Stimulated activated naive CD8-positive, alpha-beta T cell treated with anti-CD3 and anti-CD28 coated beads, Interleukin-15, Interleukin-2, amounts not matched to agents 100 U/mL and 50 U/mL, for 24 hours (primary cell): ENCODE results near the gene ZNRF3.
"Not testable (repeated sequence)": the region's sequence is repeated elsewhere in the genome, so short reads cannot be mapped to it uniquely, and the experiment has no call there.

Experiments used
- ATAC-seq: fragments of 150-1000 bp; cut with Tn5 transposase; one replicate; pipeline ENCODE4 v1.10.0; 2021
- DNase-seq: peaks from one replicate; pipeline ENCODE4 v3.0.0; 2021

The ZNRF3 gene

DNA sequence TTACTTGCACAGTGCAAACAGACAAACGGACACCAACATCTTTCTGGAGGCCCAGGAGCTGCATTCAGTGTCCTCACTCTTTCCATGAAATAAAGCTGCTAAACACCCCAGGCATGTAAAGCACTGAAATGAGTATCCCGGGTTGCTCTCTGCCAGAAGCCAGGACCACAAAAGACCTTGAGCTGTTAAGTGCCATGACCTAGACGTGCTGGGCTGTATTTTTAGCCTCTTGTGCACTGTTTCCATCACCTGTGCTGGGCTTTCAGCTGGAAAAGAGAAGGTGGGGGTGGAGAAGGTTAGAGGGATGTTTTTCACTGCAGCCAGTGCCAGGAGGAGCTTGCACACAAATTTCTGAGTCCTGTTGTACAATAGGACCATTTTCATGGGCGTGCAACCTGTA, 186.1 kb downstream of the ZNRF3 start:
- no peak for DNase-seq
- no peak for ATAC-seq

DNA sequence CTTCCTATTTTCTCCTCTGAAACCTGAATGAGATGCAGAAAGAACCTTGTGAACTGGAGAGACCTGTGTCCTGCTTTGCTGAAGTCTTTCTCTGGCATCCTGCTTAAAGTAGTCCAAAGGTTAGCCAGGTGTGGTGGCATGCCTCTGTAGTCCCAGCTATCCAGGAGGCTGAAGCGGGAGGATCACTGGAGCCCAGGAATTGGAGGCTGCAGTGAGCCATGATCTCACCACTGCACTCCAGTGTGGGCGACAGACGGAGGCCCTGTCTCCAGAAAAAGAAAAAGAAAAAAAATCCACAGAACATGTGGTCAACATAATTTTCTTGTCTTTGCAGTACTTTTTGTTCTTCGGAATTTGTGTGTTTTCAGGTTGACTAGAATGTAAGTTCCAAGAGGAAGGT, 187.1 kb downstream of the ZNRF3 start:
- DNase-seq (no peak), ATAC-seq (no peak)

DNA sequence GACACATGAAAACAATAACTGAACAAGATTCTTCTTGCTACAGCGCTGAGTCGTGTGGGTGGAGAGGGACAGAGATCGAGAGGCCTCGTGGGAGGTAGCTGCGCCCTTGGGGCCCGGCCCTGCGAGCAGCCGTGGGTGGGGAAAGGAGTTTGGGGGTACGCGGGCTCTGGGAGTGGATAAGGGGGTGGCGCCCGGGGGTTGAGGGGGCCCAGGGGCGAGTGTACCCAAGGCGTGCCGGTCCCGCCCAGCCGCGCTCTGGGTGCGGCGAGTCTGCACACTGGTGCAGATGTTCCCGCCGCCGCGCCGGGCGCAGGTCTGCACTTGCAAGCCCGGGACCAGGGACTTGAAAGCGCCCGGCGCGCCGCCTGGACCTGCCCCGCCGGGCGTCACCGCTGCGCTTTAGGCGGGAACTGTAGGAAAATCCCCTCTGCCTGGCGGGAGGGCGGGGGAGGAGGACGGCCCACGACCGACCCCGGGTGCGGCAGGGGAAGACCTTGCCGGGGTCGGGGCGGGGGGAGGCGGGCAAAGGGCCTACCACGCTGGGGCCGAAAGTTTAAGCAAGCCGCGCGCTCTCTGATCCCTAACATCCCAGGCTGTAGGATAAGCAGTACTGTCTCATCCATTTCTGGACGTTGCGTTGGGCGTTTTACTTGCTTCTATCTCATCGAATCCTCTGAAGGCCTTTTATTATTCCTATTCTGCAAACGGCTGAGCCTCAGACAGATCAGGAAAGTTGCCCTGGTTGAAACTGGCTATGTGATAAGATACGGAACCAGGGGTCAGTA, 188.1 kb downstream of the ZNRF3 start:
- DNase-seq = peak; percentile 50
- ATAC-seq = no peak

DNA sequence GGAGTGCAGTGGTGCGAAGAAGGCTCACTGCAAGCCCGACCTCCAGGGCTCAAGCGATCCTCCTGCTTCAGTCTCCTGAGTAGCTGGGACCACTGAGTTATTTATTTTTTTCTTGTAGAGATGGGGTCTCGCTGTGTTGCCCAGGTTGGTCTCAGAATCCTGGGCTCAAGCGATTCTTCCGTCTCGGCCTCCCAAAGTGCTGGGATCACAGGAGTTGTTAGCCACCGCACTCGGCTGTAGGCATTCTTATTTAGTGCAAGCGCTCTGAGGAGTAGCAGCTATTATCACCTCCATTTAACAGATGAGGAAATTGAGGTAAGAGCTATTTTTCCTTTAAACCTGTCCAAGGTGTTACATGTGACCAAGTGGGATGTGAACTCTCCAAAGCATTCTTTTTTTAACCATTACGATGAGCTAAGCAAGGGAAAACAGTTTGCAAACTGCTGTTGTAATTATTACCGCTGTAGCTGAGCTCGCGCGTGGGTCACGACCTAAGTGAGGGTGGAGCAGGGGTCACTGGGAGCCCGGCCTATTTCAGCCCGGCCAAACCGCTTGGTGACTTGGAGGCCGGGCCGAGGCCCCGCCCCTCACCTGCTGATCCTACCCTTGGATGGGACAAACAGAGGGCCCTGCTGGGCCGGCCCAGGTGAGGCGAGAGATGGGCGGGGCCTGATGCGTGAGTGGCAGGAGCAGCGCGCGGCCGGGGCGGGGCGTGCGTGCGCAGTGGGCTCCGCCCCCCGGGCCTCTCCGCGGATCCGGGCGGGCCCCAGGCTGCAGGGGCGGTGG, 189.0 kb downstream of the ZNRF3 start:
- DNase-seq = peak; percentile 88
- peak; percentile 95 for ATAC-seq

DNA sequence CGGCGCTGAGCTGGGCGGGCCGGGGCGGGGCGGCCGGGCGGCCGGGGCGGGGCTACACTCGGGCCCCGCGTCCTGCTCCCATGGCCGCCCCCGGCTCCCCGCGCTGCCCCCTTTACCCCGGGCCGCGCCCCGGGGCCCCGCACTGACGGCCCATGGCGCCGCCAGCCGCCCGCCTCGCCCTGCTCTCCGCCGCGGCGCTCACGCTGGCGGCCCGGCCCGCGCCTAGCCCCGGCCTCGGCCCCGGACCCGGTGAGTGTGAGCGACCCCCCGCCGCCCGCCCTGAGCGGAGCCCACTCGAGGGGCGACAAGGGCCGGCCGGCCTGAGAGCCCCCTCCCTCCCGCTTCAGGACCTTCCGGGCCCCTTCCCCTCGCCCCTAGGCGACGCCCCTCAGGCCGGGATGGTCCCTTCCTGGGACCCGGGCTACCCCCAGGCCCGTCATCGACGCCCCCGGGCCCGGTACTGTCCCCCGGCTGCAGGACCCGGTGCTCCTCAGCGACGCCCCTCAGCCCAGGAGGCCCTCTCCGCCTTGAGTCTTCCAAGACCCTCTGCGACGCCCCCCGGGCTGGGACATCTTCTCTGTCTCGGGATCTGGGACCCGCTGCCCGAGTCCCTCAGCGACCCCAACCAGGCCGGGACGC, 189.7 kb downstream of the ZNRF3 start, which contains the start of gene KREMEN1:
TSS of gene KREMEN1 (plus strand) at position 57 of the 639 bp plus-strand sequence. CDS start at position 153, 96 bp downstream.
- ATAC-seq = no peak
- no peak for DNase-seq

DNA sequence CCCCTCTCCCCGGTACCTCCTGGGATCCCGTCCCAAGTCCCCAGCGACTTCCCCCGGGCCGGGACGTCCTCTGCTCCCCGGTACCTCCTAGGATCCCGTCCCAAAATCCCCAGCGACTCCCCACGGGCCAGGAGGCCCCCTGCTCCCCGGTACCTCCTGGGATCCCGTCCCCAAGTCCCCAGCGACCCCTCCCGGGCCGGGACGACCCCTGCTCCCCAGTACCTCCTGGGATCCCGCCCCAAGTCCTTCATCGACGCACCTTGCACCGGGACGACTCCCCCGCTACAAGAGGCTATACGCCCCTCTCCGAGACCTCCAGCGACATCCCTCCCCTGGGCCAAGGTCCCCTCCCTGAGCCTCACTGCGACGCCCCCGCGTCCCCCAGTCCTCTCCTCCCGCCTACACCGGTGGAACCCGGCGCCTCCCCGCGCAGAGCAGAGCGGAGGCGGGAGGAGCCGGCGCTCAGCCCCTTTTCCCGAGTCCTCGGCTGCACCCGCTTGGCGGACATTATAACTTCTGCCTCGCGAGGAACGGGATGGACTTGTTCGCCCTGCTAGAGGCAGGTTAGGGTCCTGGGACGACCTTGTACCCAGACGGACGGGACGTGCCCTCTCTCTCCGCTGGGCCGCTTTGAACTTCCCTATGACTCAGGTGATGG, 190.4 kb downstream of the ZNRF3 start:
- DNase-seq (peak; percentile 10), ATAC-seq (no peak)

DNA sequence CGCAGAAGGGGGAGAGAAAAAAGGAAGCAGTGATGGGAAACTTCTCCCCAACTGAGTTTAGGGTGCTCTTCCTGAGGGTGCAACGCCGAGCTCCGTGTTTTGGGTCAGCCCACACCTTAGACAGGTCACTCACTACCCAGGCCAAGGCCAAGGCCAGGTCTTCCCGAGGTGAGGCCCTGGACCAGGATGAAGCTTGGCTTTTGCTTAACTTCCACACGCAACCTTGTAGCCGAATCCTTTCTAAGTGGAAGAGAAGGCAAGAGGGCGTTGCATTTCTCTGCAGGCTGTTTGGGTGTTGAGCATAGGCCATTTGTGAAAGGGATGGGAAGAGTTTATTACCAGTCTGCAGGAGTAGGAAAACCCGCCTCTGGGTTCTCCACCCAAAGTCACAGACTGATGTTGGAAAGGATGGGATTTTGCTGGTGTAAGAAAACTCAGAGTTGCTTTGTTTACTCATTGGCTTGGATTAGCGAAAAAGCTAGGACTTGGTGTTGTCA, 191.0 kb downstream of the ZNRF3 start:
- ATAC-seq (no peak), DNase-seq (no peak)

DNA sequence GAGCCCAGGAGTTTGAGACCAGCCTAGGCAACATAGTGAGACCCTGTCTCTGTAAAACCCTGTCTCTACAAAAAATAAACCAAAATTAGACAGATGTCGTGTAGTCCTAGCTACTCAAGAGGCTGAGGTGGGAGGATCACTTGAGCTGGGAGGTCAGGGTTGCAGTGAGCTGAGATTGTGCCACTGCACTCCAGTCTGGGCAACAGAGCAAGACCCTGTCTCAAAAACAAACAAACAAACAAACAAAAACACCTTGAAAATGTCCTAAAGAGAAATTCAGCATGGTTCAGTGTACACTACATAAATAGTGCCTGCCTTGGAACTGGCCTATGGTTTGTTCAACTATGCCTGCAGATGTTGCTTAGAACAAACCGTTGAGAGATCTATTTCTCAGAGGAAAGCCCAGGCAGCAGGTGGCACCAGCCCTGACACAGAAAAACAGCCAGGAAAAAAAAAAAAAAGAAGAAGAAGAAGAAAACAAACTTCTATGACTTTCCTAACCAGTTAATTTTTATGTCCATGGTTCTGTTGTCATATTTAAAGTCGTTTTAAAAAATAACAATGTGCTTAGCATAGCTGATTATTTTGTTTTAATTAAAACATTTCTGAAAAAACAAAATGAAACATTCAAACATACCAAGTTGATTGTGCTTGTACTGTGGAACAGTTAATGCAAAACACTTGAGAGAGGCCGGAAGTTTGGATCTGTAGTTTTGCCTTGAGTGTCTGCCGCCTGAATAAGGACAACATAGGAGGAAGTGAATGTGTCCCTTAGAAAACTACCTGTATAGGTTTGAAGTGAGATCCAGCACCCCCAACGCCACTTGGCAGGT, 194.9 kb downstream of the ZNRF3 start:
- ATAC-seq = no peak
- DNase-seq = no peak

DNA sequence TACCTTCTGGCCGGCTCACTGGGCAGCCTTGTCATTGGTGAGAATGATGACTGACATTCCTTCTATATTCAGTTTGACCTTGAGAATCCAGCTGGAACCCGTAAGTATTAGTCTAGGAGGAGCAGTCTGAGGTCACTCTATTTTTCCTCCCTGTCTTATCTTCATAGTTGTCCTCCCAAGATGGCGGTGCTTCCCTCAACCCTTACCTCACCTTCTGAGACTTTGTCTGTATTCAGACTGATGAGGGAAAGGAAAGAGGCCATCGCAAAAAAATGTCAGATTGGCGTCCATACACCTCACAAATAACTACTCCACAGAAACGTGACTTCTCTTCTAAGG, 195.5 kb downstream of the ZNRF3 start:
- ATAC-seq (no peak), DNase-seq (no peak)

DNA sequence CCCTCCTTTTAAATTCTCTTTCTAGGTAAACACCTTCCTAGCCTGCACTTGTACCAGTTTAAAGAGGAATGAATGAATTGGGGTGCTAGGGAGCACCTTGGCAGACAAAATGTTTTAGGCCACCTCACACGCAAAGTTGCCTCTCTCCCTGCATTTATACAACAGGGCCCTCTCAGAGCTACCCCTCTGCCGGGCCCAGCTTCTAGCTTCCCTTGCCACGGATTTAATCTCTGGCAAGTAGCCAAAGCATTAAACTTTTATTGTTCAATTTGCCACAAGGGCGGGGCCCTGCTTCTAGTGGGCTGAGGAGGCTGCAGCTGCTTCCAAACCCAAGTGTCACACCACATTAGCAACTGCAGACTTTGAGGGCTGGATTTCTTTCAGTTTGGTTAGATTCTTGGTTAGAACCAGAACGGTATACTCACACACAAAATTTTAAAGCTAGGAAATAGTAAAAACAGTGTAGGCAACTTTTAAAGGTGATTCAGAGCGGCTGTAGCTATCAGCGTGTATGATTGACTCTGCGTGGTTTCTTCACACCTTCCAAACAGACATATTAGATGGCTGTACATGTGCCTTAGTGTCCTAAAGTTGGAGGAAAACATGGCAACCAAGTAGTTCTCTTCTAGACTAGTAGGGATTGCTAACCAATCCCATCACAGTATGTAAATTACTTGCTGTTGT, 196.0 kb downstream of the ZNRF3 start:
- DNase-seq (no peak), ATAC-seq (no peak)

DNA sequence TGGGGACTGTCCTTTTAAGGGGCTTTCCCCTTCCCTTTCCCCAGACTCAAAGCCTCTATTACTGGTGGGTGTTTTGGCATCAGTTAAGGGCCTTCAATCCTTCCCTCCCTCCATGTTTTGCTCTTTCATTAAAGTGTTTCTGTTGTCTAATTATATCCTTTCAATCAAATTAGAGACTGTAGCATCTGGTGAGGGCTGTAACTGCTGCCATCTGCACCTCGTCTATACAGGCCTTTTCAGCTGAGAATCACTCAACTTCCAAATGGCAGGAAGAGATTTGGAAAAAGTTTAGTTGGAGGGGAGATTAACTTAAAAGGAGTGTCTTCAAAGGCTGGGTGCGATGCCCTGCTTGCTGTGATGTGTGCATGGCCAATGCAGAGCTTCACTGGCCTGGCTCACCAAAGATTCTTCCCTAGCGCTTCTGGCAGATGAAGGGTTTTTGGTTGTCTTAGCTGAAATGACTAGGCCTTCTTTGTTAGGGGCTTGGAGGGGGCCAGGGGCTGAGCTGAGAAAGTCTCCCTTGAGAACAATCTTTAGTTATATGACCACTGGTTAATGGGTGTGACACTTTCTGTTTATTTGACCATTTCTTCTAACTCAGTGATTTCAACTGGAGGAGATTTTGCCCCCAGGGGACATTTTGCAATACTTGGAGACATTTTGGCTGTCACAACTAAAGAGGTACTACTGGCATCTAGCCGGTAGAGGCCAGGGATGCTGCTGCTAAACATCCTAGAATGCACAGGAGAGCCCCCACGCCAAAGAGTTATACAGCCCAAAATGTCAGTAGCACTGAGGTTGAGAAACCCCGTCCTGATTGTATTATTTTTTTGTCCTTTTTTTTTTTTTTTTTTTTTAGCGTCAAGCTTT, 197.0 kb downstream of the ZNRF3 start:
- ATAC-seq (no peak), DNase-seq (no peak)

DNA sequence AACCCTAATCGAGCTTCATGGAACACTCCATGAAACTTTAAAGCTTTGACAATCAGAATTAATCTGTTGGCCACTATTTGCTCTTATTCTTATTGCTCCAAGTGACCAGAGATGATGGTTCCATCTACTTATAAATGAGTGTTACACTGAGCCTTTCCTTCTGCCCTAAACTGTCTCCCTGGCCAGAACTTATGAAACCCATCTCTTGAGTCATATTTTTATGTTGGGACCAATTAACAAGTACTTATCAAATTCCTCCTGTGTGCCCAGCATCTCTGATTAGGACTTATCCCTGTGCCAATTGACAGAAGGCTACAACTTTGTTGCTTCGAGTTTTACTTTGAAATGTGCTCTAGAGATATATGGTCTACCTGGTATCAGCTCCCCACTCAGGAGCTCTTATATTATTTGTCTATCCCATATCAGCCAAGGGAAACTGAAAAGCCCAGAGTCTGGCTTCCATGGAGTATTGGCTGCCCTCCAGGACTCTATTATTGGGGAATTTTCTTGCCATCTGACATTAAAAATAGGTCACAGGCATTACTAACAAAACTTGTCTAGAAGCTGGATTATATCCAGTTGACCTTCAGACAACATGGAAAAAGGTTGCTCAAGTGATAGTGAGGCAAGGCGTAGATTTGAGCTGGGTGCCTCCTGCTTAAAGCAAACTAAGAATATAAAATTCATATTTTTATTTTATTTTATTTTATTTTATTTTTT, 198.3 kb downstream of the ZNRF3 start:
- ATAC-seq (no peak), DNase-seq (no peak)

DNA sequence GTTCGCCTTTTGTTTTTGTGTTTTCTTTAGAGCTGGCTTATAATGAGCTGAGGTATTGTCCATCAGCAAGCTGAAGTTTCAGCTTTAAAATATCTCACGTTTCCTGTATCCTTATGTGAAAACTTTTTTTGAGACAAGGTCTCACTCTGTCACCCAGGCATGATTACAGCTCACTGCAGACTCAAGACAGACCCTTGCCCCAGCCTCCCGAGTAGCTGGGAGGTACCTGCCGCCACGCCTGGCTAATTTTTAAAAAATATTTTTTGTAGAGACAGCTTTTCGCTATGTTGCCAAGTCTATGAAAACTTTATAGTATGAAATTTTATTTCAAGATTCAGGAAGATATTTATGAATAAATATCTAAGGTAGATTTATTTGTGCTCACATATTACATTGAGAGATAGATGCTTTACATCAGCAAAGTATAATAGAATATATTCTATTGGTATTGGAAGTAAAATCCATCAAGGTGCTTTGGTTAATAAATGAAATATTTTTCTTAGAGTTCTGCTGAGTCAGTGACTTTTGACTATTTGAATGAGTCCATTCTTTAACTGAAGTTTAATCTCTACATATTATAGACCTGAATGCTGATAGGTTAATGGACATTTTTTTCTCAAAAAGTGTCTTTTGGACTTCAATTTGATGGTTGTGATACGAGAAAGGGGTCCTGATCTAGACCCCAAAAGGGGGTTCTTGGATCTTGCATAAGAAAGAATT, 199.6 kb downstream of the ZNRF3 start:
- DNase-seq (no peak), ATAC-seq (no peak)

DNA sequence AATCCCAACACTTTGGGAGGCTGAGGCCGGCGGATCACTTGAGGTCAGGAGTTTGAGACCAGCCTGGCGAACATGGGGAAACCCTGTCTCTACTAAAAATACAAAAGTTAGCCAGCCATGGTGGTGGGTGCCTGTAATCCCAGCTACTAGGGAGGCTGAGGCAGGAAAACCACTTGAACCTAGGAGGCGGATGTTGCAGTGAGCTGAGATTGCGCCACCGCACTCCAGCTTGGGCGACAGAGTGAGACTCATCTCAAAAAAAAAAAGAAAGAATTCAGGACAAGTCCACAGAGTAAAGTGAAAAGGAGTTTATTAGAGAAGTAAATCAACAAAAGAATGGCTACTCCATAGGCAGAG, 200.2 kb downstream of the ZNRF3 start:
- ATAC-seq, DNase-seq: not testable (repeated sequence)

DNA sequence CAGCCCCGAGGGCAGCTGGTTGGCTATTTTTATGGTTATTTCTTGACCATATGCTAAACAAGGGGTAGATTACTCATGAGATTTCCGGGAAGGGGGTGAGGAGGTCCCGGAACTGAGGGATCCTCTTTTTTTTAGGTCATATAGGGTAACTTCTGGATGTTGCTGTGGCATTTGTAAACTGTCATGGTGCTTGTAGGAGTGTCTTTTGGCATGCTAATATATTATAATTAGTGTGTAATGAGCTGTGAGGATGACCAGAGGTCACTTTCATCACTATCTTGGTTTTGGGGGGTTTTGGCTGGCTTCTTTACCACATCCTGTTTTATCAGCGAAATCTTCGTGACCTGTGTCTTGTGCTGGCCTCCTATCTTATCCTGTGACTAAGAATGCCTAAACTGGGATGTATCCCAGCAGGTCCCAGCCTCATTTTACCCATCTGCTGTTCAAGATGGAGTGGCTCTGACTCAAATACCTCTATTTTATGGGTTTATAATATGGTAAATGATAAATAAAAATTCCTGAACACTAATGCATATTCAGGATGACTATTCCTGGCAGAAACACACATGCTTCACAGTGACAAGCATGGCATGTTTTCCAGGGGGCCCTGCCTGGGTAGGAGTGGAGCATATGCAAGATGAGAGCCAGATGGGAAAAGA, 200.7 kb downstream of the ZNRF3 start:
- no peak for ATAC-seq
- no peak for DNase-seq

DNA sequence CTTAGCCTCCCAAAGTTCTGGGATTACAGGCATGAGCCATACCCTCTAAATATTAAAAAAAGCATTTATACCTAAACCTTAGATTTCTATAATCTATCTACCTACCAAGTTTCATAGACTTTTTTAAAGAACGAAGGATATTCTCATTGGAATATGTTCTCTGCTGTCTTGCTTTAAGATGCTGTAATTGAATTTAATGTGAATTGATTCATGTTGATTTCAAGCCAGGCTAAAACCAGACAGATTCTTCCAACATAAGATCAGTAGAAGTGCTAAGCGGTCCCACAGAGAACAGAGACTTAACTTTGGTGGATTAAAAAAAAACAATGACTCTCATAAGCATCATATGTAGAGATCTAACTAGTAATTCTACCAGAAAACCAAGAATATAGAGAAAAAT, 203.6 kb downstream of the ZNRF3 start:
- no peak for DNase-seq
- no peak for ATAC-seq

DNA sequence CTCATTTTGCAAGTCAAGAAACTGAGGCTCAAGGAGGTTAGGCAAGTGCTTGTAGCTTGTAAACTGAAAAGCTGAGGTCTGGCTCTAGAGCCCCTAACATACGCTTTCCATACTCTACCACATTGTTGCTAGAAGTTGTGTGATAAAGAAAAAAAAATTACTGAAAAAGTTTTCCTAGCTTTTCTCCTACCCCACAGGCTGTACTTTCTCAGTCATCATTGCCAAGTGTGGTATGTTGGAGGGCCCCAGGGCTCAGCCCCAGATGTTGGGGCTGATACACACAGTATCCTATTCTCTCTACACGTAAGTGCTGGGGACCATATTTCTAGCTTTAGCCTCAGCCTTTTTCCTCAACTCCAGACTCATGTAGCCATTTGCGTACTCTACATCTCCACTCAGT, 205.4 kb downstream of the ZNRF3 start:
- DNase-seq = no peak

DNA sequence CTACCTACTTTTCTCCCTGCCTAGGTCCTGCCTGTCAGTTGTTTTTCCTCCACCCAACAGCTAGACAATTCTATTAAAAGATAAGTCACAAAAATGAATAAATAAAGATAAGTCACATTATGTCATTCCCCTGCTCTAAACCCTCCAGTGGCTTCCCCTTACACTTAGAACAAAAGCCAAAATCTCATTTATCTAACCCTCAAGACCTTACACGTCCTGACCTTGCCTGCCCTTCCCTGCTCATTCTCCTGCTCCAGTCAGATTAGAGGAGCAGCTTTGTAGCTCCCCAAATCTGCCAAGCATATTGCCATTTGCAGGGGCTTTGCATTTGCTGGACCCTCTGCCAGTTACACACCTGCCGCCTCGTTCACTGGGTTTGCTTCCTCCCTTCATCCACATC, 206.1 kb downstream of the ZNRF3 start:
- DNase-seq (no peak), ATAC-seq (no peak)

More for the DNA sequence above, 205.4 kb downstream of the ZNRF3 start:
- no peak for ATAC-seq
